HUES64 (cell line): ENCODE data around the gene C7orf33.
"Not testable (repeated sequence)": the region's sequence is repeated elsewhere in the genome, so short reads cannot be mapped to it uniquely, and the experiment has no call there.

Experiments
- H3K27ac ChIP-seq: 2 replicates; pipeline ENCODE4 v1.7.0; 2013; ENCODE audit warnings: low read depth, low read length, inconsistent platforms
- H3K27me3 ChIP-seq: 2 replicates; pipeline ENCODE4 v1.6.1; 2013; ENCODE audit warnings: mild to moderate bottlenecking, low read length; ENCODE audit not compliant: insufficient read depth
- H3K36me3 ChIP-seq: 2 replicates; pipeline ENCODE4 v1.6.1; 2013; ENCODE audit warnings: mild to moderate bottlenecking, low read length; ENCODE audit not compliant: insufficient read depth
- H3K4me1 ChIP-seq: 2 replicates; pipeline ENCODE4 v1.6.1; 2013; ENCODE audit warnings: mild to moderate bottlenecking, low read length, moderate library complexity; ENCODE audit not compliant: insufficient read depth
- H3K4me3 ChIP-seq: 2 replicates; pipeline ENCODE4 v1.5.1; 2013; ENCODE audit warnings: mild to moderate bottlenecking, low read length, moderate library complexity
- H3K9ac ChIP-seq: 2 replicates; pipeline ENCODE4 v1.6.1; 2013; ENCODE audit warnings: mild to moderate bottlenecking, low read depth, low read length
- H3K9me3 ChIP-seq: 2 replicates; pipeline ENCODE4 v1.6.1; 2013; ENCODE audit warnings: low read depth, low read length; ENCODE audit not compliant: insufficient read depth
- WGBS: fragments of 150-250, 120-280 bp; methylation state at CpG from one replicate; pipeline ENCODE4 v1.1.7; 2013; ENCODE audit warnings: missing lambda C conversion rate; 5-methylcytosine and 5-hydroxymethylcytosine counted together

Gene C7orf33

GRCh38 chr7:148563583-148564274, 26.8 kb upstream of the C7orf33 start:
- no peaks in the 10 kb centered on the region for H3K36me3 ChIP-seq
- peaks cover 14% of the 10 kb centered on the region for H3K4me1 ChIP-seq
- no peak overlapping the region for H3K4me3 ChIP-seq
- H3K9ac ChIP-seq = no peak overlapping the region
- 87% methylated on average over 4 of the region's 4 CpGs for WGBS
- H3K27ac ChIP-seq = no peak overlapping the region
- no peaks in the 10 kb centered on the region for H3K9me3 ChIP-seq
- H3K27me3 ChIP-seq = no peaks in the 10 kb centered on the region

- not testable (repeated sequence) for H3K27ac ChIP-seq, H3K27me3 ChIP-seq, H3K36me3 ChIP-seq, H3K9ac ChIP-seq, H3K9me3 ChIP-seq, H3K4me3 ChIP-seq
- H3K4me1 ChIP-seq = peaks cover 14% of the 10 kb centered on the region
- 85% methylated on average over 3 of the region's 4 CpGs for WGBS
Measured at GRCh38 chr7:148564275-148564951, 26.2 kb upstream of the C7orf33 start.

DNA sequence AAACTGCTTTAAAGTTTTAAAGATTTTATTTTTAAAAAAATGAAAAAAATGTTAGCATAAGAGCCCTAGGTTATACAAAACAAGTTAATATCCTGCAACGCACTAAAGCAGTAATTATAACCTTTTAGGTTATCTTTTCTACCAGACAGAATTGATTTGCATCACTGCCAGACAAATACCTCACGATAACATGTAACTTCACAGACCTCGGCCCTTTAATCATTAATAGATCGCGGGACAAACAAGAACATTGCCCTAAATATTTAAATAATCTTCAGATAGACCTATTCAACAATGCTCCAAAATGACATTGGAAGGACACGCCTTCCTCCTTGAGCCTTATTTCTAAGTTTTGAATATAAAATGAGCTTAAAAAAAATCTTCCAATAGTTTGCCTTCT, 23.8 kb upstream of the C7orf33 start:
- Histone ChIP-seq H3K36me3 (no peaks in the 10 kb centered on the region), H3K9ac (no peak overlapping the region), H3K9me3 (no peaks in the 10 kb centered on the region), H3K27ac (no peak overlapping the region), H3K4me1 (peaks cover 14% of the 10 kb centered on the region), H3K27me3 (no peaks in the 10 kb centered on the region), H3K4me3 (no peak overlapping the region)
- 93% methylated on average over 5 of the region's 6 CpGs for WGBS

GRCh38 chr7:148567524-148567923, 23.0 kb upstream of the C7orf33 start:
- WGBS = 14% methylated on average over 4 of the region's 5 CpGs
- Histone ChIP-seq H3K36me3 (no peaks in the 10 kb centered on the region), H3K9me3 (no peaks in the 10 kb centered on the region), H3K9ac (no peak overlapping the region), H3K27me3 (no peaks in the 10 kb centered on the region), H3K27ac (peak overlapping the region; percentile 28; the same call in 1 of the 2 replicates), H3K4me3 (no peak overlapping the region), H3K4me1 (peaks cover 14% of the 10 kb centered on the region)

DNA sequence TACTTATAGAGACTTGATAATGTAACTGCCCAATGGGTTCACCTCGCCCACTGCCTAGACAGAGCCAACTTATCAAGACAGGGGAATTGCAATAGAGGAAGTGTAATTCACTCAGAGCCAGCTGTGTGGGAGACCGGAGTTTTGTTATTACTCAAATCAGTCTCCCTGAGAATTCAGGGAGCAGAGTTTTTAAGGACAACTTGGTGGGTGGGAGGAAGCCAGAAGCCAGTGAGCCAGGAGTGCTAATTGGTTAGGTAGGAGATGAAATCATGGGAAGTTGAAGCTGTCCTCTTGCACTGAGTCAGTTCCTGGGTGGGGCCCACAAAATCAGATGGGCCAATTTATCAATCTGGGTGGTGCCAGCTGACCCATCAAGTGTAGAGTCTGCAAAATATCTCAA, 20.1 kb upstream of the C7orf33 start:
- no peaks in the 10 kb centered on the region for H3K9me3 ChIP-seq
- H3K36me3 ChIP-seq = no peaks in the 10 kb centered on the region
- H3K27ac ChIP-seq = no peak overlapping the region
- H3K4me1 ChIP-seq = peaks cover 14% of the 10 kb centered on the region
- no peak overlapping the region for H3K9ac ChIP-seq
- no peaks in the 10 kb centered on the region for H3K27me3 ChIP-seq
- 97% methylated on average over 2 of the region's 2 CpGs for WGBS
- no peak overlapping the region for H3K4me3 ChIP-seq

GRCh38 chr7:148570973-148571372, 19.6 kb upstream of the C7orf33 start:
- H3K9ac ChIP-seq, H3K4me3 ChIP-seq, H3K27me3 ChIP-seq, H3K27ac ChIP-seq, H3K9me3 ChIP-seq, H3K36me3 ChIP-seq: not testable (repeated sequence)
- 90% methylated on average over 3 of the region's 3 CpGs for WGBS
- H3K4me1 ChIP-seq = peaks cover 14% of the 10 kb centered on the region

DNA sequence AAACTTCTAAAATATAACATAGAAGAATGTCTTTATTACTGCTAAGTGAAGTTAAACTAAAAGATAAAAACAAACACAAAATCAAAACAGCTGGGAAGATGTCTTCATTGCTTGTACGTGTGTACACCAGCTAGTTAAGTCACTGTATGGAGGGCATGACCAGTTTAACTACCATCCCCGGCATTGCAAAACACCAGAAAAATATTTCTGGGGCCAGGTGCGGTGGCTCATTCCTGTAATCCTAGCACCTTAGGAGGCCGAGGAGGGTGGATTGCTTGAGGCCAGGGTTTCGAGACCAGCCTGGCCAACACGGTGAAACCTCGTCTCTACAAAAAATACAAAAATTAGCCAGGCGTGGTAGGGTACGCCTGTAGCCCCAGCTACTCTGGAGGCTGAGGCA, 19.2 kb upstream of the C7orf33 start:
- WGBS = 95% methylated on average over 9 of the region's 9 CpGs
- Histone ChIP-seq H3K4me1 (peaks cover 14% of the 10 kb centered on the region), H3K9ac (no peak overlapping the region), H3K4me3 (no peak overlapping the region), H3K9me3 (no peaks in the 10 kb centered on the region), H3K27me3 (no peaks in the 10 kb centered on the region), H3K27ac (no peak overlapping the region), H3K36me3 (no peaks in the 10 kb centered on the region)

DNA sequence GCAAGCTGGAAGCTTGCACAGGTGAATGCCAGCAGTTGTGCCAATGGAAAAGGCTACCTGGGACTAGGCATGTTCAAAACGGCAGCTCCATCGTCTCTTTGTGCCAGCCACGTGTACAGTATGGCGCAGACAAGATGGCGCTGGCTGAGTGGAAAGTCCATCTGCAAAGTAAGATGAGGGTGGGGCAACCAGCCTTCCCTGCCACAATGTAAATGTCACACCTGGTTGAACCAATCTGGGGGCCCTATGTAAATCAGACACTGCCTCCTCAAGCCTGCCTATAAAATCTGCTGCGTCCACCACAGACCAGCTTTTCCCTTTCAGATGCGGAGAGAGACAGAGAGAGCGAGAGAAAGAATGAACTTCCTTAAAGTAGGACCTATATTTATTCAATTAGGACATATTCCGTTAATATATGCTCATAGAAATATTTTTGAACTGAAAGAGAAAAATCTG, 18.5 kb upstream of the C7orf33 start:
- Histone ChIP-seq H3K9me3 (no peaks in the 10 kb centered on the region), H3K27me3 (no peaks in the 10 kb centered on the region), H3K4me1 (peaks cover 11% of the 10 kb centered on the region), H3K4me3 (no peak overlapping the region), H3K9ac (no peak overlapping the region), H3K36me3 (no peaks in the 10 kb centered on the region), H3K27ac (no peak overlapping the region)
- WGBS = 94% methylated on average over 8 of the region's 9 CpGs

GRCh38 chr7:148573581-148573980, 17.0 kb upstream of the C7orf33 start:
- H3K36me3 ChIP-seq, H3K27ac ChIP-seq, H3K4me1 ChIP-seq, H3K9ac ChIP-seq, H3K9me3 ChIP-seq, H3K27me3 ChIP-seq, H3K4me3 ChIP-seq: not testable (repeated sequence)

- H3K27me3 ChIP-seq = no peaks in the 10 kb centered on the region
- no peak overlapping the region for H3K4me3 ChIP-seq
- H3K9me3 ChIP-seq = no peaks in the 10 kb centered on the region
- no peak overlapping the region for H3K9ac ChIP-seq
- WGBS = 52% methylated on average over 8 of the region's 8 CpGs
- no peak overlapping the region for H3K27ac ChIP-seq
- no peaks in the 10 kb centered on the region for H3K36me3 ChIP-seq
- no peaks in the 10 kb centered on the region for H3K4me1 ChIP-seq
Measured at GRCh38 chr7:148575640-148576411, 14.7 kb upstream of the C7orf33 start.

- WGBS = 91% methylated on average over 4 of the region's 4 CpGs
- Histone ChIP-seq H3K27ac (no peak overlapping the region), H3K4me3 (no peak overlapping the region), H3K36me3 (no peaks in the 10 kb centered on the region), H3K27me3 (no peaks in the 10 kb centered on the region), H3K9ac (no peak overlapping the region), H3K4me1 (no peaks in the 10 kb centered on the region), H3K9me3 (no peaks in the 10 kb centered on the region)
Measured at GRCh38 chr7:148579366-148579765, 11.2 kb upstream of the C7orf33 start.
